ENCODE measurements around the gene MRAS. TPM values are rescaled to one million over a fixed set of nuclear protein-coding genes. Genes with fewer than 3 reads are reported as not detected.

The MRAS gene
- total and polyA plus RNA-seq, 2 of the 8 experiments (the other 6 are each of a cell fraction or from before 2014, with no cell fraction given) = 10.6 to 16.2 TPM

- Histone ChIP-seq H3K23ac (ENCODE audit: insufficient read length) (no peak overlapping the region), H2BK5ac (ENCODE audit: low read depth, low read length) (no peak overlapping the region), H3K79me1 (ENCODE audit: low read depth, low read length) (no peaks in the 10 kb centered on the region), H3K4me1 (replicated peaks in 1 of 4; ENCODE audit: control insufficient read depth in 3 of 4, insufficient read depth in 4 of 4, low read length in 3 of 4) (peaks cover 5 to 20% (median 9%) of the 10 kb centered on the region in 4 experiments), H4K5ac (ENCODE audit: insufficient read length, low read depth, low read length) (no peak overlapping the region), H2BK15ac (ENCODE audit: low read length) (no peak overlapping the region), H3K27ac (ENCODE audit: low read depth, low read length) (no peak overlapping the region), H3K56ac (replicated peaks; ENCODE audit: insufficient read length, low read depth, low read length) (no peak overlapping the region), H3K36me3 (ENCODE audit: control insufficient read depth in 2 of 4, insufficient read depth in 4 of 4, low read length in 3 of 4) (no peaks in the 10 kb centered on the region), H3K14ac (ENCODE audit: insufficient read length) (no peak overlapping the region), H3K9ac (replicated peaks in 1 of 4; ENCODE audit: extremely low read depth in 1 of 4, low read depth in 3 of 4, low read length in 3 of 4) (no peak overlapping the region), H4K91ac (replicated peaks; ENCODE audit: insufficient read length, low read length) (no peak overlapping the region), H3K9me3 (ENCODE audit: insufficient read depth in 2 of 2, low read depth in 1 of 2, low read length in 1 of 2) (no peaks in the 10 kb centered on the region), H3K79me2 (ENCODE audit: control insufficient read depth in 1 of 2, insufficient read depth in 2 of 2, low read length in 2 of 2) (no peaks in the 10 kb centered on the region), H2AFZ (ENCODE audit: low read length) (no peak overlapping the region), H3K23me2 (ENCODE audit: low read depth, low read length) (no peaks in the 10 kb centered on the region), H2AK5ac (ENCODE audit: low read depth, low read length) (no peak overlapping the region), H4K20me1 (replicated peaks in 1 of 2; ENCODE audit: control insufficient read depth in 1 of 2, insufficient read depth in 2 of 2, low read length in 2 of 2) (no peaks in the 10 kb centered on the region), H3K4me2 (ENCODE audit: insufficient read depth in 1 of 2, low read depth in 2 of 2, low read length in 2 of 2) (no peak overlapping the region), H3K18ac (ENCODE audit: extremely low read depth, low read length) (no peak overlapping the region), H4K8ac (ENCODE audit: extremely low read depth, insufficient read depth, low read length) (no peak overlapping the region), H2BK12ac (ENCODE audit: low read depth, low read length) (no peak overlapping the region), H3K4me3 (ENCODE audit: extremely low read depth in 1 of 4, insufficient read depth in 2 of 4, low read depth in 3 of 4, low read length in 4 of 4) (no peak overlapping the region), H2BK120ac (replicated peaks; ENCODE audit: low read depth, low read length) (no peak overlapping the region), H3K4ac (replicated peaks; ENCODE audit: insufficient read length, low read depth, low read length) (no peak overlapping the region), H3K27me3 (replicated peaks in 1 of 4; ENCODE audit: control insufficient read depth in 3 of 4, extremely low read depth in 1 of 4, insufficient read depth in 3 of 4, low read length in 3 of 4) (no peaks in the 10 kb centered on the region; a peak in 1 of 7 replicates), H2BK20ac (ENCODE audit: low read length) (no peak overlapping the region)
- WGBS, 2 experiments (ENCODE audit: extremely low coverage in 1 of 2, insufficient coverage in 1 of 2, insufficient read length in 1 of 2, insufficient replicate concordance in 2 of 2, low coverage in 1 of 2, low lambda C conversion rate in 2 of 2, missing lambda C conversion rate in 1 of 2) = 89% methylated on average over 9 of the region's 9 CpGs; no CpG with 5 or more reads in 1 of the 2 experiments
- FAIRE-seq (no peak), DNase-seq (ENCODE audit: low read depth in 1 of 2, low spot score in 2 of 2) (no peak)
- ChIA-PET CTCF (ENCODE audit: partially characterized antibody) (interaction anchor here (0.6 to 3.6 kb wide), 12 partner anchors 10 to 509 kb away, joined by 3 to 25 read pairs (median 4); partner anchors contain the start of gene MRAS), POLR2A (ENCODE audit: partially characterized antibody) (interaction anchor here (1.0 to 1.4 kb wide), 2 partner anchors 10 to 63 kb away, joined by 3 to 4 read pairs; no protein-coding TSS in a partner anchor)
- TF ChIP-seq JUN (IDR thresholded peaks at IDR 0.05; ENCODE audit: low read depth, low read length) (no peak), SAP30 (IDR thresholded peaks at IDR 0.05; ENCODE audit: insufficient read depth, insufficient replicate concordance, low read length) (no peak), CTCF (IDR thresholded peaks at IDR 0.05; ENCODE audit: control extremely low read depth in 1 of 3, insufficient read depth in 1 of 3, low read depth in 1 of 3, low read length in 3 of 3) (no peak), SIRT6 (IDR thresholded peaks at IDR 0.05; ENCODE audit: low read length) (no peak), HDAC6 (IDR thresholded peaks at IDR 0.05; ENCODE audit: low read depth, low read length) (no peak), SUZ12 (IDR thresholded peaks at IDR 0.05; ENCODE audit: low read length) (no peak), RFX5 (IDR thresholded peaks at IDR 0.05; ENCODE audit: borderline replicate concordance, low read depth, low read length) (no peak), JUND (IDR thresholded peaks at IDR 0.05; ENCODE audit: low read length) (no peak), SIX5 (IDR thresholded peaks at IDR 0.05; ENCODE audit: low read depth, low read length) (no peak)
Observed at GRCh38 chr3:138412821-138413551, 64.6 kb downstream of the MRAS start.
